K562 (cell line): ENCODE data around the gene DNAJB6.

Experiments
- ARID2 ChIP-seq: fragments of 450-650 bp; IDR thresholded peaks from 2 replicates; pipeline ENCODE4 v1.6.1; 2017; ENCODE audit warnings: antibody characterized with exemption, mild to moderate bottlenecking
- ERF ChIP-seq: fragments of 450-650 bp; formaldehyde crosslinking; IDR thresholded peaks from 2 replicates; pipeline ENCODE4 v1.4.0; 2020; ENCODE audit warnings: mild to moderate bottlenecking, mixed read lengths
- NR3C1 ChIP-seq: sonication (generic); formaldehyde crosslinking; IDR thresholded peaks from 2 replicates; pipeline ENCODE4 v1.8.1; 2022; ENCODE audit warnings: missing genetic modification reagents
- PCBP2 ChIP-seq: fragments of 200-400 bp; formaldehyde crosslinking; IDR thresholded peaks from 2 replicates; pipeline ENCODE4 v1.6.1; 2018; ENCODE audit warnings: low read length, low read depth, mild to moderate bottlenecking, moderate library complexity; ENCODE audit not compliant: poor library complexity, severe bottlenecking
- PHF20 ChIP-seq: fragments of 450-650 bp; IDR thresholded peaks from 2 replicates; pipeline ENCODE4 v1.6.1; 2018; ENCODE audit not compliant: partially characterized antibody
- XRCC3 ChIP-seq: fragments of 450-650 bp; IDR thresholded peaks from 2 replicates; pipeline ENCODE4 v1.6.1; 2017; ENCODE audit warnings: mild to moderate bottlenecking, moderate library complexity
- TF ChIP-seq, protein P1 (sequence below), 3 experiments: IDR thresholded peaks in 2 of 3; conservative IDR thresholded peaks in 1 of 3; 2 replicates each; pipeline ENCODE4 v1.5.1; 2011 to 2012; ENCODE audit warnings: low read length in 3 of 3, mild to moderate bottlenecking in 3 of 3, control low read depth in 2 of 3, improper control_type of control experiment in 1 of 3, inconsistent platforms in 1 of 3, low read depth in 1 of 3, mixed read lengths in 1 of 3, moderate library complexity in 1 of 3; ENCODE audit not compliant: insufficient read depth in 2 of 3

DNA sequence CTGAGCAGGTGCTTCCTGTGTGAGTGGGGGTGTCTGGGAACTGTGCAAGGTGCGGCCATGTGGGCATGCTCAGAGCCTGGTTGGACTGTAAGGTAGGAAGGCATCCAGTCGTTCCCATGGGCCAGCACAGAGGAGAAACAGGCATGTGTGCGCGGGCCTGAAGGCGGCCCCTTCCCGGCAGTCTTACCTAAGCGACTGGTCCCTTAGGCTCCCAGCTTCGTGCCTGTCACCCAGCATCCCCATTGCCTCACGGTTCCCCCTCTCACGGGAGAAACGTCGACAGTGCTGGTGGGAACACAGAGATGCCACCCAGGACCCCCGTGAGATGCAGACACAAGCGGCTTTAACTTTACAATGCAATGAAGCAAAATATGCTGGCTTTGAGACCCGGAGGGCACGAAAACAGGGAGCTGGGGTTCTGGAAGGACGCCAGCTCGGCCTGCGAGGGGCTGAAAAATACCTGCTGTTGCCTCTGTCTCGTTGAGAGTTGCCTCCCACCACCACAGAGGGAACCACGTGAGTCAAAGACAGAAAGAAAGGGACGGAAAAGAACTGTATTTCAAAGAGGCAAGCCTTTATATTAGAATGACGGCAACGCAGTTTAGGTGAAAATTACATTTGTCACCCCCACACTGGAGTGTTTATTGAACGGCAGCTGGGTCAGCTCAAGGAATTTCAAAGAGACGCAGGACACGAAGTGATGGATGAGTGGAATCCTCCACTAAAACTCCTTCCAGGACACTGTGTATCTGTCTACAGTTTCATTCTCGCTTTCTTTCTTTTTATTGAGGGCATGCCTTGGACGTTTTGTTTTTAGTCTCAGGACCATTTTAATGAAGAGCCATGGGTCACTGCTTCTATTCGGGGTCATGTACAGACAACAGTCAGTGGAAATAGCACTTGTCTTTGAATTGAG, 128.4 kb downstream of the DNAJB6 start:
- TF ChIP-seq ARID2 (no peak), XRCC3 (no peak), PCBP2 (no peak), ERF (CRISPR knock-in tag) (no peak), PHF20 (no peak), NR3C1 (CRISPR knock-in tag) (no peak)
- TF ChIP-seq, protein P1, sequence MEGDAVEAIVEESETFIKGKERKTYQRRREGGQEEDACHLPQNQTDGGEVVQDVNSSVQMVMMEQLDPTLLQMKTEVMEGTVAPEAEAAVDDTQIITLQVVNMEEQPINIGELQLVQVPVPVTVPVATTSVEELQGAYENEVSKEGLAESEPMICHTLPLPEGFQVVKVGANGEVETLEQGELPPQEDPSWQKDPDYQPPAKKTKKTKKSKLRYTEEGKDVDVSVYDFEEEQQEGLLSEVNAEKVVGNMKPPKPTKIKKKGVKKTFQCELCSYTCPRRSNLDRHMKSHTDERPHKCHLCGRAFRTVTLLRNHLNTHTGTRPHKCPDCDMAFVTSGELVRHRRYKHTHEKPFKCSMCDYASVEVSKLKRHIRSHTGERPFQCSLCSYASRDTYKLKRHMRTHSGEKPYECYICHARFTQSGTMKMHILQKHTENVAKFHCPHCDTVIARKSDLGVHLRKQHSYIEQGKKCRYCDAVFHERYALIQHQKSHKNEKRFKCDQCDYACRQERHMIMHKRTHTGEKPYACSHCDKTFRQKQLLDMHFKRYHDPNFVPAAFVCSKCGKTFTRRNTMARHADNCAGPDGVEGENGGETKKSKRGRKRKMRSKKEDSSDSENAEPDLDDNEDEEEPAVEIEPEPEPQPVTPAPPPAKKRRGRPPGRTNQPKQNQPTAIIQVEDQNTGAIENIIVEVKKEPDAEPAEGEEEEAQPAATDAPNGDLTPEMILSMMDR (IDR thresholded peaks at IDR 0.05 in 2 of 3, conservative IDR thresholded peaks at IDR 0.05 in 1 of 3; ENCODE audit: insufficient read depth in 2 of 3, low read depth in 1 of 3, low read length in 3 of 3) = no peak
